ENCODE measurements around the gene ANO2.

The ANO2 gene

DNA sequence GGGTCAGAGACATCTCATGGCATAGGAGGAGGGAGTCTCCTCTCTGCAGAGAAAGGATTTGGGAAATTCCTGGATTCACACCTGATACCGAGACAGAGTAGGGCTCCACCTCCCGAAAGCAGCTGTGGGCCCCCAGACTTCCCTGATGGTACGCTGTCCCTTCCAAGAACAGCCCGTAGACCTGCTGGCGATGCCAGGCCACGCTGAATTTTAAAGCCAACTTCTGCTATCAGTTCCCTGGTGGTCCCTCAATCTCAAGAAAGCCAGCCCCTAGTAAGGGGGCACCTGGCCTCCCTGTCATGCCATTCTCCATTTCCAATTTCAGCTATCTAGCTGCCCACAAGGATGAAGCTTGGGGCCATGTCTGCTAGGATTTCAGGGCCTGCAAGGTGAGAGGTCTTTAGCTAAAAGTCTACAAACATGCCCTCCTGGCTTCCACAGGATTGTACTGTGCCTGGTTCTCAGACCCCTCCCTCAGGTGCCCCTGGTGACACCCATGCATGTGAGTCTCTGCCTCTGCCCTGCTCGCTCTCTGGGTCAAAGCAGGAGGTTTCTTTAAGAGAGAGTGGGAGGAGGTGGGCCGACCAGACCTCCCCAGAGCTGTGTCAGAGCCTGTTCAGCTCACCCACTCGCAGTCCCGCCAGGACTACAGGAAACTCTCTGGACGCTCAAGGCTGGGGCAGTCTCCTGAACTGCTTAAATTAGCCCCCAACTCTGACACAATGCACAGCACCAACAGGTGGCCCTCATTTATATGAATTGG is 30.5 kb downstream of the ANO2 start:
- Histone ChIP-seq H3K27me3 (ENCODE audit: insufficient read depth, low read length) (peaks cover 8% of the 10 kb centered on the region; the same call in 1 of the 2 replicates), H3K36me3 (ENCODE audit: insufficient read depth, low read length) (no peaks in the 10 kb centered on the region), H3K4me3 (ENCODE audit: low read depth, low read length) (no peak overlapping the region), H3K79me2 (ENCODE audit: control insufficient read depth, insufficient read depth, low read length, unreplicated experiment) (no peaks in the 10 kb centered on the region), H3K27ac (ENCODE audit: low read depth, low read length) (no peak overlapping the region), H2AFZ (ENCODE audit: low read length, unreplicated experiment) (no peak overlapping the region), H3K4me1 (ENCODE audit: control insufficient read depth, insufficient read depth, low read length, unreplicated experiment) (no peaks in the 10 kb centered on the region)

DNA sequence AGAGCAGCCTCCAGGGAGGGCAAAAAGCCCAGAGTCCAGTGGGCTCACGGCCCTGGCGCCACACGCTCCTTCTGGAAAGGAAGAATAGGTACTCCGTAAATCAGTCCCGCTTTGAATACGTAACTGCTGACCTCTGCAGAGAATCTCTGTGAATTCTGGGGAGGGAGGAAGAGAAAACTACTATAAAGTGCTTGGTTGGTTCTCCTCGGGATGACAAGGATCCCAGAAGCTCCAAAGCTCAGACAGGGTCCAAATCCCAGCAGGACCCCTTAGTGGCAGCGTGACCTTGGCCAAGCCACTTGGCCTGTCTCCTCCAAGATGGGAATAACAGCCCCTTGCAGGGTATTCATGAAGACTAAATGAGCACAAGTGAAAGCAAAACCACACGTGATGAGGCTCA is 31.7 kb downstream of the ANO2 start:
- H3K27ac ChIP-seq (ENCODE audit: low read depth, low read length) = no peak overlapping the region
- H3K27me3 ChIP-seq (ENCODE audit: insufficient read depth, low read length) = peaks cover 8% of the 10 kb centered on the region; the same call in 1 of the 2 replicates

DNA sequence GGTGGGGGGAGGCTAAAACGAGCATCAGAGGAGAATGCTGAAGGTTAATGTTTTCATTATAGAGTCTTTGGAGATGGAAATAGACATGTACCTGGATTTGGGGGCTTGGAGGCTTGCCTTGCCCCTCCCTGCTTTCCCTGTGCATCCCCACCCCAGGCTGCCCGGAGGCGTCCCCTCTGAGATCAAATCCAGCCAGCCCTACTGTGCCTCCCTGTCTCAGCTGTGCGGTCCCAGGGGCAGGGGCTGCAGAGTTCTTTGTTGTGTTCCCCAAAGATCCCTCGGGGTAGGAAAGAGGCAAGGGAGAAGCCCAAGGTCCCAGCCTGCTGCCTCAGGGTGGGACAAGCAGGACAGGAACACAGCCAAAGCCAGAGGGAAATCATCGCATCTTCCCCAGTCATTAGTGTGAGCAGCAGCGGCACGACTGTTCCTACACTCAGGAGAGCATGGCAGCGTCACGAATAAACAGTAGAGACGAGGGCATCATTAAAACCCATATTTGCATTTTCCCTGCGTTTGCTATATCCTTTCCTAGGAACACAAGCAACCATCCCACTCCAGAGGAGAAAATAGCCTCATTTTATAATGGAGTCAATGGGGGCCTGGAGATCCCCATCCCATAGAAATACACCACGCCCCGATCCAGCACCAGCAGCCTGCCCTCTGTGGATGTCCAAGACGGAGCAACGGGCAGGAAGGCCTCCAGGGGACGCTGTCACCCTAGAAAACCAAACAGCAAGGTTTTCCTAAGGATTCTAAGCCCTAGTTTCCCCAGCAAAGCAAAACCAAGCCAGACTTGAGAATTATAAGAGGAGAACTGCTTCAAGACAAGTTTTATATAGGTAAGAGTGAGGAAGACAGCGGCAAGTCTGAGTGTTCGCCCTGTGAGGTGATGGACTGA is 32.4 kb downstream of the ANO2 start:
- Histone ChIP-seq H3K79me2 (ENCODE audit: control insufficient read depth, insufficient read depth, low read length, unreplicated experiment) (no peaks in the 10 kb centered on the region), H3K27ac (ENCODE audit: low read depth, low read length) (no peak overlapping the region), H2AFZ (ENCODE audit: low read length, unreplicated experiment) (no peak overlapping the region), H3K4me1 (ENCODE audit: control insufficient read depth, insufficient read depth, low read length, unreplicated experiment) (no peaks in the 10 kb centered on the region), H3K4me3 (ENCODE audit: low read depth, low read length) (no peak overlapping the region), H3K36me3 (ENCODE audit: insufficient read depth, low read length) (no peaks in the 10 kb centered on the region), H3K27me3 (ENCODE audit: insufficient read depth, low read length) (peaks cover 8% of the 10 kb centered on the region; the same call in 1 of the 2 replicates)

More for the DNA sequence above, 31.7 kb downstream of the ANO2 start:
- Histone ChIP-seq H3K4me3 (ENCODE audit: low read depth, low read length) (no peak overlapping the region), H3K36me3 (ENCODE audit: insufficient read depth, low read length) (no peaks in the 10 kb centered on the region), H3K4me1 (ENCODE audit: control insufficient read depth, insufficient read depth, low read length, unreplicated experiment) (no peaks in the 10 kb centered on the region), H2AFZ (ENCODE audit: low read length, unreplicated experiment) (no peak overlapping the region), H3K79me2 (ENCODE audit: control insufficient read depth, insufficient read depth, low read length, unreplicated experiment) (no peaks in the 10 kb centered on the region)

DNA sequence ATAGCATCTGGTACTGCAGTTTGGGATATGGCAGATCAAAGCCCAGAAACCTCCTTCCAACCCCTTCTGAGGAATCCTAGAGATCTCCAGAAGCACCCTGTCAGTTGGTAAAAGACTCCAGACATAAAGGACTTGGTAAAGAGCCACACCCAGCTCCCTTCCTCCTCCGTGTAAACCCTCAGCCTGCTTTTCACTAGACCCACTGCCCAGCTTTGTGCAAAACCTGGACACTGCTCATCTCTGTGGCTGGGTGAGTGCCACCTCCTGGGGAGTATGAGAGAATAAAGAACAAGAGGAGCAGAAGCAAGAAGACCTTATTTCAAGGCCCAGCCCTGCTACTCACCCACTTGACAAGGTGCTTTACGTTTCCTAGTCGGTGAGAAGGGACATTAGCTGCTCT is 33.0 kb downstream of the ANO2 start:
- no peak overlapping the region for H2AFZ ChIP-seq (ENCODE audit: low read length, unreplicated experiment)
- peaks cover 8% of the 10 kb centered on the region; the same call in 1 of the 2 replicates for H3K27me3 ChIP-seq (ENCODE audit: insufficient read depth, low read length)
- H3K4me1 ChIP-seq (ENCODE audit: control insufficient read depth, insufficient read depth, low read length, unreplicated experiment) = no peaks in the 10 kb centered on the region
- no peak overlapping the region for H3K27ac ChIP-seq (ENCODE audit: low read depth, low read length)
- H3K79me2 ChIP-seq (ENCODE audit: control insufficient read depth, insufficient read depth, low read length, unreplicated experiment) = no peaks in the 10 kb centered on the region
- H3K36me3 ChIP-seq (ENCODE audit: insufficient read depth, low read length) = no peaks in the 10 kb centered on the region
- H3K4me3 ChIP-seq (ENCODE audit: low read depth, low read length) = no peak overlapping the region

DNA sequence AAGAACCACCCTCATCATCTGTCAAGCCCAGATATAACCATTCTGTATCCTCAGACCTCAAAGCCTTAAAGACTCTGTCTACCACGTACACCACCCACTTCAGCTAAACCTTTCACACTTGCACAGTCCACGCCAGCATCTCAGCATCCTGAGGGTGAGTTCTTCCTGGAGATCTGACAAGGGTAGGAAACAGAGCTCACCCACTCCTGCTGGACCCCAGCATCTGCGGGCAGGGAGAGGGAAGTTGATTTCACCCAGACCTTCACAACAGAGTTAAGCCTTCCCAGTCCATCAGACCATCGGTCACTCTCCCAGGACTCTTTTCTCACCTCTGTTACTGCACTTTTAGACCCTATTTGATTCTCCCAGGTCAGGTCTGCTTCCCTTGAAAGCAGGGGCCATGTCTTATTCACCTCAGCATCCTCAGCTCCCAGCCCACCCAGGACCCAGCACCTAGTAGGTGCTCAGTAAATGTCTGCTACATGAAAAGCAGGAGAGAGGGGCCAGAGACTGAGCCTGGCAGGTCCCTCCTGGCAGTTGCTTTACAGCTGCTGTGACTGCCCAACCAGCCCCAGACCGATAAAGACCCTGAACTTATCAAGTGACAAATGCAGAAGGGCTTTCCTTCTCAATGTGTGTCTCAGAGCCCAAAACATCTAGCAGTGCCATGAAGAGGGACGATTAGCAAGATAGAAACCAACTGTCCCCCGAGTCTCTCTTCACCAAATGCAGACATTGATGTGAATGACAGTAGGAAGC is 34.1 kb downstream of the ANO2 start:
- H3K79me2 ChIP-seq (ENCODE audit: control insufficient read depth, insufficient read depth, low read length, unreplicated experiment) = no peaks in the 10 kb centered on the region
- H3K4me3 ChIP-seq (ENCODE audit: low read depth, low read length) = no peak overlapping the region
- H3K27ac ChIP-seq (ENCODE audit: low read depth, low read length) = no peak overlapping the region
- H3K36me3 ChIP-seq (ENCODE audit: insufficient read depth, low read length) = no peaks in the 10 kb centered on the region
- no peaks in the 10 kb centered on the region for H3K4me1 ChIP-seq (ENCODE audit: control insufficient read depth, insufficient read depth, low read length, unreplicated experiment)
- no peak overlapping the region for H2AFZ ChIP-seq (ENCODE audit: low read length, unreplicated experiment)
- peaks cover 8% of the 10 kb centered on the region; the same call in 1 of the 2 replicates for H3K27me3 ChIP-seq (ENCODE audit: insufficient read depth, low read length)

DNA sequence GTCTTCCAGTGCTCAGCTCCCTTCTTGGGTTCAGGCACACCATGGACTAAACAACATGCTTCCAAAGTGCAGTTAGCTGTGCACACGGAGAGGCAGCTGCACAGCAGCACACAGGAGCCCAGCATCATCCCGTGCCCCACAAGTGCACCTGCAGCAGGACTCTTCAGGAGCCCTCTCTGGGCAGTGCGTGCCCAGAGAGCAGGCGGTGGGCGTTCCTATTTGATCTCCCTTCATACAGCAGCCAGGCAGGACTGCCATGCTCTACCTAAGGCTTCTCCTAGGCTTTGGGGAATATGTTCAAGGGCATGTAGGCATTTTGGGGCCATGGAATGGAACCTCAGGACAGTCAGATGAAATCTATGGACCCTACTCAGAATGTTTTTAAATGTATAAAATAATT is 35.5 kb downstream of the ANO2 start:
- Histone ChIP-seq H2AFZ (ENCODE audit: low read length, unreplicated experiment) (no peak overlapping the region), H3K4me3 (ENCODE audit: low read depth, low read length) (no peak overlapping the region), H3K27me3 (ENCODE audit: insufficient read depth, low read length) (peaks cover 8% of the 10 kb centered on the region; the same call in 1 of the 2 replicates)

DNA sequence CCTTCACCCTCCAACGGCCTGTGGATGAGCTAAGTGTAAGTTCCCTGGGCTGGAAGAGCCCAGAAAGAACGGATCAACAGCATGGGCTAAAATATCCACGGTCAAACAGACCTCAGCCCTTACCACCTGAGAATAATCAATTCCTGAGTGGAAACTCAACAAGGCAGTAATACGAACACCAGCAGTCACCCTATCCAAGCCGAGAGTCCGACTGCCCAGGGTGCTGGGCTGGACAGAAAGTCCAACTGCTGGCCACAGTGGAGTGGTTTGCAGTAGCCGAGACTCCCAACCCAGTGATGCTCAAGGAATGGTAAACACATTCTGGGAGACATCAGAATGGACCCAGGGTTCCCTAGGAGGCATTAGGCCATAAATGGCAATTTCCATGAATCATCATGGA is 36.8 kb downstream of the ANO2 start:
- no peak overlapping the region for H2AFZ ChIP-seq (ENCODE audit: low read length, unreplicated experiment)
- H3K27ac ChIP-seq (ENCODE audit: low read depth, low read length) = no peak overlapping the region
- no peaks in the 10 kb centered on the region for H3K79me2 ChIP-seq (ENCODE audit: control insufficient read depth, insufficient read depth, low read length, unreplicated experiment)
- no peaks in the 10 kb centered on the region for H3K4me1 ChIP-seq (ENCODE audit: control insufficient read depth, insufficient read depth, low read length, unreplicated experiment)
- no peak overlapping the region for H3K4me3 ChIP-seq (ENCODE audit: low read depth, low read length)
- peaks cover 8% of the 10 kb centered on the region; the same call in 1 of the 2 replicates for H3K27me3 ChIP-seq (ENCODE audit: insufficient read depth, low read length)
- no peaks in the 10 kb centered on the region for H3K36me3 ChIP-seq (ENCODE audit: insufficient read depth, low read length)

More for the DNA sequence above, 35.5 kb downstream of the ANO2 start:
- no peak overlapping the region for H3K27ac ChIP-seq (ENCODE audit: low read depth, low read length)
- no peaks in the 10 kb centered on the region for H3K79me2 ChIP-seq (ENCODE audit: control insufficient read depth, insufficient read depth, low read length, unreplicated experiment)
- H3K4me1 ChIP-seq (ENCODE audit: control insufficient read depth, insufficient read depth, low read length, unreplicated experiment) = no peaks in the 10 kb centered on the region
- H3K36me3 ChIP-seq (ENCODE audit: insufficient read depth, low read length) = no peaks in the 10 kb centered on the region

DNA sequence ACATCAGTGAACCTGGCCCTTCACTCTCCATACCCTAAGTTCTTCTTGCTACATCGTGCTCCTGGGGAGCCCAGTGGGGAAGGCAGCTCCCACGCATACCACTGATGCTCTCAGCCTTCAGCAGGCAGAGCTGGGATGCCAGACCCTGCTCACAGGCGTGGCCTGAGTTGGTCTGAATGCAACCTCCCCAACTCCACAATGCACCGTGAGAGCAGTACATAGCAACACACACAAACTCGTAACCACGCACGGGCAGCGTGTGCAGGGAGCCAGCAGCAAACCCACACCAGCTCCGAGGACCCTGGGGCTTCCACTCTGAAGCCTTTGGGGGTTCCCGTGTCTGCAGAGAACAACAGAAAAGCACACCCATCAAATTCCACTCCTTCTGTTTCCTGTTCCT is 37.3 kb downstream of the ANO2 start:
- H3K4me1 ChIP-seq (ENCODE audit: control insufficient read depth, insufficient read depth, low read length, unreplicated experiment) = no peaks in the 10 kb centered on the region
- no peak overlapping the region for H3K27ac ChIP-seq (ENCODE audit: low read depth, low read length)
- H3K4me3 ChIP-seq (ENCODE audit: low read depth, low read length) = no peak overlapping the region
- H3K36me3 ChIP-seq (ENCODE audit: insufficient read depth, low read length) = no peaks in the 10 kb centered on the region
- no peaks in the 10 kb centered on the region for H3K79me2 ChIP-seq (ENCODE audit: control insufficient read depth, insufficient read depth, low read length, unreplicated experiment)
- H3K27me3 ChIP-seq (ENCODE audit: insufficient read depth, low read length) = peaks cover 8% of the 10 kb centered on the region; the same call in 1 of the 2 replicates
- no peak overlapping the region for H2AFZ ChIP-seq (ENCODE audit: low read length, unreplicated experiment)

DNA sequence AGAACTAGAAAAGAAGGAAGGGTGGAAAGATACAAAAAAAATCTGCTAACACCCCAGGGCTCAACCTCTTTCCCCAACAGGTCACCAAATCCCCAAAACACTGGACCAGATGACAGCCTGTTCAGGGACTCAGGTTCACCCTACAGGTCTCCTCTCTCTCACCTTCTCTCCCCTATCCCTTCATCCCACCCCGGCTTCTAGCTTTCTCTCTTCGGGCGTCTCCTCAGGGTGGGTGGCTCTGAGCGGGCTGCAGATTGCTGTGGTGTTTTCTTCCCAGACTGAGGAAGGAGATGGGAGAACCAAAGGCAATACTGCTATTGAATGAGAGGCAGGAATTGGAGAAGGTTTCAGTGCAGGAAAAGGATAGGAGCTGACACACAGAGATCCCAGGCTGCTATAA is 39.3 kb downstream of the ANO2 start:
- Histone ChIP-seq H3K36me3 (ENCODE audit: insufficient read depth, low read length) (no peaks in the 10 kb centered on the region), H3K27ac (ENCODE audit: low read depth, low read length) (no peak overlapping the region), H3K4me3 (ENCODE audit: low read depth, low read length) (no peak overlapping the region), H3K27me3 (ENCODE audit: insufficient read depth, low read length) (peaks cover 3% of the 10 kb centered on the region; the same call in 1 of the 2 replicates), H3K4me1 (ENCODE audit: control insufficient read depth, insufficient read depth, low read length, unreplicated experiment) (no peaks in the 10 kb centered on the region), H3K79me2 (ENCODE audit: control insufficient read depth, insufficient read depth, low read length, unreplicated experiment) (no peaks in the 10 kb centered on the region), H2AFZ (ENCODE audit: low read length, unreplicated experiment) (no peak overlapping the region)

DNA sequence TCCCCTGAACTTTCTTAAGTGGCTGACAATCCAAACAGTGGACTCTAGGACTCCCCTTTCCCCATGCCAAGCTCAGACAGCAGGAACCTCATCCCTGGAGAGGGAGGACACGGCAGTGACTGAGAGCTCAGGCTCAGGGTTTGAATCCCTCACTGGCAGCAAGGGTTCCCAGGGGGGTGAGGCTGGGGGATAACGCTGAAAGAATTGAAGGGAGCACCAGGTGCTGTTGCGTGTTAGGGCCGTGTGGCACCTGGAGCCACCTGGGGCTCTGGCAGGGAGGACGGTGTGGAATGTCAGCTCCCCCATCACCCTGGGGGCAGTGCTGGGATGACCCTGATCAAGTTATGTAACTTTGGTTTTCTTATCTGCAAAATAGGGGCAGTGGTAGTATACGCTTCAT is 40.1 kb downstream of the ANO2 start:
- Histone ChIP-seq H3K4me1 (ENCODE audit: control insufficient read depth, insufficient read depth, low read length, unreplicated experiment) (no peaks in the 10 kb centered on the region), H3K27ac (ENCODE audit: low read depth, low read length) (no peak overlapping the region), H3K36me3 (ENCODE audit: insufficient read depth, low read length) (no peaks in the 10 kb centered on the region), H3K4me3 (ENCODE audit: low read depth, low read length) (no peak overlapping the region), H2AFZ (ENCODE audit: low read length, unreplicated experiment) (no peak overlapping the region), H3K27me3 (ENCODE audit: insufficient read depth, low read length) (no peaks in the 10 kb centered on the region; the same call in 1 of the 2 replicates), H3K79me2 (ENCODE audit: control insufficient read depth, insufficient read depth, low read length, unreplicated experiment) (no peaks in the 10 kb centered on the region)
